SK-N-SH (cell line): ENCODE data around the gene MZF1. TPM values are rescaled to one million over a fixed set of nuclear protein-coding genes. Genes with fewer than 3 reads are reported as not detected.

ENCODE experiments used
- CTCF ChIA-PET: fragments of 300-600, 350-600 bp; formaldehyde crosslinking; extraction: SDS; loops from one replicate; lab custom pipeline; 2021; lab: Yijun Ruan, JAX
- POLR2A ChIA-PET: fragments of 350-600 bp; sonication (Branson Sonifier 250); formaldehyde crosslinking; extraction: SDS; loops from one replicate; lab custom pipeline; 2020; ENCODE audit warnings: antibody characterized with exemption, inconsistent platforms; lab: Yijun Ruan, JAX
- DNase-seq: peaks from one replicate; pipeline ENCODE4 v3.0.0; 2012
- H2AFZ ChIP-seq: fragments of 200-600 bp; sonication (generic); 2 replicates; pipeline ENCODE4 v1.8.1; 2016; ENCODE audit warnings: antibody characterized with exemption, mild to moderate bottlenecking, low read depth
- H3F3A ChIP-seq: fragments of 200-600 bp; sonication (generic); replicated peaks from 2 replicates; pipeline ENCODE3; 2016; ENCODE audit warnings: antibody characterized with exemption, mild to moderate bottlenecking; ENCODE audit not compliant: insufficient read depth
- H3K27ac ChIP-seq, 2 experiments: fragments of 200-500 bp in 1 of 2; fragments of 200-600 bp in 1 of 2; sonication (Bioruptor generic) in 1 of 2; sonication (generic), shearing (Covaris generic) in 1 of 2; 2 replicates each; pipeline versions ENCODE4 v1.5.1 to v1.6.1; 2014 to 2016; ENCODE audit warnings: low read depth in 2 of 2, inconsistent platforms in 1 of 2, low read length in 1 of 2, mild to moderate bottlenecking in 1 of 2, mixed read lengths in 1 of 2
- H3K27me3 ChIP-seq: fragments of 200-600 bp; sonication (generic), shearing (Covaris generic); 2 replicates; pipeline ENCODE4 v1.6.1; 2016; ENCODE audit warnings: mixed run types; ENCODE audit not compliant: insufficient read depth
- H3K36me3 ChIP-seq, 2 experiments: fragments of 200-500 bp in 1 of 2; fragments of 200-600 bp in 1 of 2; sonication (Bioruptor generic) in 1 of 2; sonication (generic) in 1 of 2; replicated peaks in 1 of 2; 2 replicates each; pipeline versions ENCODE3 to v1.5.1; 2014 to 2016; ENCODE audit warnings: low read length in 1 of 2, mild to moderate bottlenecking in 1 of 2; ENCODE audit not compliant: insufficient read depth in 2 of 2, control insufficient read depth in 1 of 2
- H3K4me1 ChIP-seq, 2 experiments: fragments of 200-500 bp in 1 of 2; fragments of 200-600 bp in 1 of 2; sonication (Bioruptor generic) in 1 of 2; sonication (generic), shearing (Covaris generic) in 1 of 2; 2 replicates each; pipeline versions ENCODE4 v1.5.1 to v1.6.1; 2014 to 2016; ENCODE audit warnings: low read depth in 1 of 2, low read length in 1 of 2, mixed run types in 1 of 2; ENCODE audit not compliant: insufficient read depth in 2 of 2, control insufficient read depth in 1 of 2
- H3K4me2 ChIP-seq: fragments of 200-600 bp; sonication (generic), shearing (Covaris generic); 2 replicates; pipeline ENCODE4 v1.6.1; 2017; ENCODE audit warnings: mixed run types
- H3K4me3 ChIP-seq, 2 experiments: fragments of 200-500 bp in 1 of 2; fragments of 200-600 bp in 1 of 2; sonication (Bioruptor generic) in 1 of 2; sonication (generic), shearing (Covaris generic) in 1 of 2; 2 replicates each; pipeline versions ENCODE4 v1.5.1 to v1.8.1; 2014 to 2016; ENCODE audit warnings: low read depth in 2 of 2, inconsistent platforms in 1 of 2, low read length in 1 of 2, mild to moderate bottlenecking in 1 of 2, mixed read lengths in 1 of 2, moderate library complexity in 1 of 2
- H3K79me2 ChIP-seq: fragments of 200-600 bp; sonication (generic); 2 replicates; pipeline ENCODE4 v1.8.1; 2017; ENCODE audit warnings: mild to moderate bottlenecking; ENCODE audit not compliant: insufficient read depth
- H3K9ac ChIP-seq: fragments of 200-600 bp; sonication (generic); 2 replicates; pipeline ENCODE4 v1.6.1; 2017; ENCODE audit warnings: mixed run types
- H3K9me2 ChIP-seq: fragments of 200-600 bp; sonication (generic); 2 replicates; pipeline ENCODE4 v1.6.1; 2017; ENCODE audit warnings: mixed run types
- H3K9me3 ChIP-seq: fragments of 200-600 bp; sonication (generic); 2 replicates; pipeline ENCODE4 v1.6.1; 2017; ENCODE audit warnings: mixed run types, mild to moderate bottlenecking, moderate library complexity
- H4K20me1 ChIP-seq: fragments of 200-600 bp; sonication (generic); 2 replicates; pipeline ENCODE4 v1.6.1; 2017; ENCODE audit warnings: mild to moderate bottlenecking, mixed run types; ENCODE audit not compliant: insufficient read depth
- CHD2 ChIP-seq: fragments of 150-350 bp; IDR thresholded peaks from 2 replicates; pipeline ENCODE4 v1.6.1; 2018; ENCODE audit warnings: low read length; ENCODE audit not compliant: partially characterized antibody
- CTCF ChIP-seq: fragments of 200-600 bp; sonication (generic); IDR thresholded peaks from 2 replicates; pipeline ENCODE4 v1.6.1; 2017; ENCODE audit warnings: antibody characterized with exemption, mild to moderate bottlenecking, moderate library complexity
- ELF1 ChIP-seq: IDR thresholded peaks from 2 replicates; pipeline ENCODE4 v1.4.0; 2012
- EP300 ChIP-seq, 2 experiments: IDR thresholded peaks; 2 replicates each; pipeline versions ENCODE4 v1.4.0 to v1.6.1; 2012; ENCODE audit warnings: borderline replicate concordance in 1 of 2, low read depth in 1 of 2, low read length in 1 of 2
- FOSL2 ChIP-seq: IDR thresholded peaks from 2 replicates; pipeline ENCODE4 v1.4.0; 2012; ENCODE audit warnings: low read depth, mild to moderate bottlenecking, moderate library complexity, borderline replicate concordance
- FOXM1 ChIP-seq: IDR thresholded peaks from 2 replicates; pipeline ENCODE4 v1.4.0; 2012; ENCODE audit warnings: low read depth, mild to moderate bottlenecking
- GABPA ChIP-seq: IDR thresholded peaks from 2 replicates; pipeline ENCODE4 v1.4.0; 2012; ENCODE audit warnings: low read depth, mild to moderate bottlenecking
- MAX ChIP-seq: IDR thresholded peaks from 2 replicates; pipeline ENCODE4 v1.4.0; 2012; ENCODE audit warnings: low read depth
- MEF2A ChIP-seq: IDR thresholded peaks from 2 replicates; pipeline ENCODE4 v1.4.0; 2012; ENCODE audit warnings: low read depth, borderline replicate concordance
- NRF1 ChIP-seq: IDR thresholded peaks from 2 replicates; pipeline ENCODE4 v1.6.1; 2012; ENCODE audit warnings: low read depth, mild to moderate bottlenecking, low read length
- PBX3 ChIP-seq: IDR thresholded peaks from 2 replicates; pipeline ENCODE4; 2012
- POLR2AphosphoS5 ChIP-seq: IDR thresholded peaks from 2 replicates; pipeline ENCODE4 v1.6.1; 2012; ENCODE audit warnings: low read depth, low read length
- SIN3A ChIP-seq: IDR thresholded peaks from 2 replicates; pipeline ENCODE4 v1.6.1; 2012; ENCODE audit warnings: low read depth, mild to moderate bottlenecking, low read length, moderate library complexity, borderline replicate concordance
- SMC3 ChIP-seq: IDR thresholded peaks from 2 replicates; pipeline ENCODE4 v1.6.1; 2012; ENCODE audit warnings: low read depth, low read length, improper control_type of control experiment
- TAF1 ChIP-seq: IDR thresholded peaks from 2 replicates; pipeline ENCODE4 v1.6.1; 2012; ENCODE audit warnings: low read depth, mild to moderate bottlenecking, low read length, moderate library complexity, borderline replicate concordance
- TCF12 ChIP-seq: IDR thresholded peaks from 2 replicates; pipeline ENCODE4 v1.4.0; 2012
- TEAD4 ChIP-seq: IDR thresholded peaks from 2 replicates; pipeline ENCODE4 v1.4.0; 2012; ENCODE audit warnings: mild to moderate bottlenecking, borderline replicate concordance; ENCODE audit not compliant: insufficient read depth
- USF1 ChIP-seq: IDR thresholded peaks from 2 replicates; pipeline ENCODE4 v1.4.0; 2012; ENCODE audit warnings: low read depth, borderline replicate concordance
- YY1 ChIP-seq: IDR thresholded peaks from 2 replicates; pipeline ENCODE4 v1.4.0; 2012; ENCODE audit warnings: low read depth, mild to moderate bottlenecking
- ZBTB33 ChIP-seq: IDR thresholded peaks from 2 replicates; pipeline ENCODE4 v1.4.0; 2012; ENCODE audit warnings: low read depth, borderline replicate concordance
- WGBS: methylation state at CpG from one replicate; pipeline ENCODE4 v1.1.6; 2017; ENCODE audit warnings: low lambda C conversion rate; 5-methylcytosine and 5-hydroxymethylcytosine counted together
- polyA plus RNA-seq, 3 experiments: library from polyadenylated mRNA; depleted of rRNA; stranded (reverse); fragments of >200 nt; gene quantifications; 2 replicates each; pipeline ENCODE4 v1.2.3, GENCODE V29; 2012

Gene MZF1
- polyA plus RNA-seq, 1 of the 3 experiments (the other 2 are of a cell fraction) = 31.8 TPM

GRCh38 chr19:58554494-58555368 is 18.4 kb downstream of the MZF1 start, which contains the start of gene CHMP2A:
Gene CHMP2A, minus strand, starts transcription at chr19:58555105. Its CDS starts 893 bp downstream, at chr19:58554212.
- Histone ChIP-seq H3K36me3 (peaks cover 33 to 48% of the 10 kb centered on the region in 2 experiments), H4K20me1 (peaks cover 14% of the 10 kb centered on the region; the same call in 1 of the 2 replicates), H3K79me2 (peaks cover 49% of the 10 kb centered on the region), H2AFZ (no peak within 1 kb of the TSS), H3K9me2 (no peaks in the 10 kb centered on the region), H3K9me3 (no peaks in the 10 kb centered on the region), H3K27me3 (no peaks in the 10 kb centered on the region), H3K9ac (peak within 1 kb of the TSS; percentile 76), H3F3A (peaks cover 67% of the 10 kb centered on the region), H3K4me3 (peak within 1 kb of the TSS; percentile 75 to 90), H3K4me1 (peaks cover 17 to 41% of the 10 kb centered on the region in 2 experiments; a peak in 3 of 4 replicates), H3K27ac (peak within 1 kb of the TSS; percentile 90 to 98), H3K4me2 (peak within 1 kb of the TSS; percentile 92)
- WGBS = 3% methylated on average over 19 of the region's 69 CpGs
- no peak; the same call in 1 of the 2 replicates for TF ChIP-seq FOSL2
- TF ChIP-seq YY1 = peak; percentile 64; the same call in 1 of the 2 replicates
- TF ChIP-seq TCF12 = peak; percentile 29; the same call in 1 of the 2 replicates
- TF ChIP-seq CTCF = no peak
- peak; percentile 97 for TF ChIP-seq POLR2AphosphoS5
- TF ChIP-seq EP300 (IDR thresholded peaks at IDR 0.05; ENCODE audit: borderline replicate concordance in 1 of 2, low read depth in 1 of 2, low read length in 1 of 2) = peak in 1 of 2 experiments; percentile 27; a peak in 1 of 4 replicates
- TF ChIP-seq SMC3 = no peak
- no peak for TF ChIP-seq FOXM1
- TF ChIP-seq ELF1 = peak; percentile 97
- peak; percentile 96 for TF ChIP-seq CHD2
- TF ChIP-seq MEF2A = no peak
- peak; percentile 99 for TF ChIP-seq NRF1
- TF ChIP-seq PBX3 = peak; percentile 90
- TF ChIP-seq USF1 = peak; percentile 36; the same call in 1 of the 2 replicates
- peak; percentile 75; the same call in 1 of the 2 replicates for TF ChIP-seq MAX
- 0 out of 2 replicates have a peak, but pooled peaks have one; percentile 31 for TF ChIP-seq TEAD4
- TF ChIP-seq GABPA = peak; percentile 97
- TF ChIP-seq SIN3A = peak; percentile 93; the same call in 1 of the 2 replicates
- peak; percentile 85; the same call in 1 of the 2 replicates for TF ChIP-seq ZBTB33
- TF ChIP-seq TAF1 = peak; percentile 43; the same call in 1 of the 2 replicates
- POLR2A ChIA-PET = interaction anchor here (0.8 to 4.3 kb wide), 8 partner anchors 8 to 192 kb away, joined by 3 to 49 read pairs (median 8); partner anchors contain the start of genes TRIM28, ZBTB45, ZNF497 and ZNF584
- DNase-seq = peak; percentile 96
- CTCF ChIA-PET = interaction anchor here (1.1 to 9.1 kb wide), 5 partner anchors 10 to 41 kb away, joined by 3 to 81 read pairs (median 9); partner anchors contain the start of genes TRIM28 and ZBTB45
